Cardiac muscle cell (in vitro differentiated cells and primary cell): ENCODE measurements around the gene UPB1. TPM values are rescaled to one million over a fixed set of nuclear protein-coding genes. Genes with fewer than 3 reads are reported as not detected.
A peak's percentile ranks its signal among the peaks of the same experiment; 100 is the strongest.
"Not testable (repeated sequence)": the region's sequence is repeated elsewhere in the genome, so short reads cannot be mapped to it uniquely, and the experiment has no call there.

Experiments
- DNase-seq, 2 donors: peaks; one replicate each; pipeline versions ENCODE4 v3.0.0 to v3.0.0-alpha.2; 2010 to 2017; ENCODE audit warnings: low read depth in 1 of 2, low spot score in 1 of 2
- H3K27ac ChIP-seq: fragments of 200-600 bp; sonication (generic); 2 replicates; pipeline ENCODE4 v1.5.1; 2016
- H3K27me3 ChIP-seq: fragments of 200-600 bp; sonication (generic); 2 replicates; pipeline ENCODE4 v1.6.0; 2016; ENCODE audit warnings: control low read depth
- H3K36me3 ChIP-seq: fragments of 200-600 bp; sonication (generic); 2 replicates; pipeline ENCODE4 v1.5.1; 2016; ENCODE audit warnings: control low read depth
- H3K4me1 ChIP-seq: fragments of 200-600 bp; sonication (generic); 2 replicates; pipeline ENCODE4 v1.8.1; 2017; ENCODE audit warnings: low read depth, mild to moderate bottlenecking, mixed run types
- H3K4me3 ChIP-seq: fragments of 200-600 bp; sonication (generic); 2 replicates; pipeline ENCODE4 v1.5.1; 2016; ENCODE audit warnings: mild to moderate bottlenecking
- H3K9me3 ChIP-seq: fragments of 200-600 bp; sonication (generic); 2 replicates; pipeline ENCODE4 v1.5.1; 2017; ENCODE audit warnings: low read depth, mild to moderate bottlenecking, control low read depth
- CTCF ChIP-seq: IDR thresholded peaks from 2 replicates; pipeline ENCODE4 v1.5.1; 2012; ENCODE audit warnings: low read depth, mild to moderate bottlenecking, low read length
- polyA plus RNA-seq: library from polyadenylated mRNA; unstranded; fragments of >200 nt; fragmentation: Nextera tagmentation; extraction: Ambion mirVana; gene quantifications from 2 replicates; pipeline ENCODE4 v1.2.1, GENCODE V29; 2016
- total RNA-seq: library from RNA; depleted of rRNA; stranded (reverse); fragments of >200 nt; gene quantifications from 2 replicates; pipeline ENCODE4 v1.2.3, GENCODE V29; 2016

The UPB1 gene
- total and polyA plus RNA-seq, 2 experiments from 2014 or later, result 1.6 to 4.0 TPM

DNA sequence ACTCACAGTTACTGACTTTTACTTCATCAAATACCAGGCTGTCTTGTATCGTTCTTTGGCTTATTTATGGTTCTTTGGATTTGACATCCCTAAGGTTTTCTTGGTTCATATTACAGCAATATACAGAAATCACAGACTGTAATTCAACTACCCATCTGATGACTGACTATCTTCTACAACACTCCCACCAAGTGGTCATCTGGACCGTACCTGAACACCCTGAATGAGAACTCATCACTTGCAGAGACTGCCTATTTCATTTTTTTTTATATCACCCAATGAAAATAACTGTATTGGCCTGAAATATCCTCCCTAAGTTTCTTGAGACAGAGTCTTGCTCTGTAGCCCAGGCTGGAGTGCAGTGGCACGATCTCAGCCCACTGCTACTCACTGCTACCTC lies 9.5 kb upstream of the UPB1 start:
- Histone ChIP-seq H3K27ac (no peak overlapping the region), H3K4me1 (peaks cover 13% of the 10 kb centered on the region), H3K27me3 (no peaks in the 10 kb centered on the region), H3K4me3 (no peak overlapping the region), H3K9me3 (no peaks in the 10 kb centered on the region), H3K36me3 (no peaks in the 10 kb centered on the region)
- DNase-seq, result no peak
- TF ChIP-seq CTCF, result no peak

GRCh38 chr22:24486501-24486921 lies 8.6 kb upstream of the UPB1 start:
- no peaks in the 10 kb centered on the region for H3K9me3 ChIP-seq
- peaks cover 13% of the 10 kb centered on the region for H3K4me1 ChIP-seq
- no peak overlapping the region for H3K27ac ChIP-seq
- H3K36me3 ChIP-seq, result no peaks in the 10 kb centered on the region
- DNase-seq, result peak in 1 of 2 donors; percentile 63
- H3K4me3 ChIP-seq, result no peak overlapping the region
- H3K27me3 ChIP-seq, result no peaks in the 10 kb centered on the region
- TF ChIP-seq CTCF, result no peak

DNA sequence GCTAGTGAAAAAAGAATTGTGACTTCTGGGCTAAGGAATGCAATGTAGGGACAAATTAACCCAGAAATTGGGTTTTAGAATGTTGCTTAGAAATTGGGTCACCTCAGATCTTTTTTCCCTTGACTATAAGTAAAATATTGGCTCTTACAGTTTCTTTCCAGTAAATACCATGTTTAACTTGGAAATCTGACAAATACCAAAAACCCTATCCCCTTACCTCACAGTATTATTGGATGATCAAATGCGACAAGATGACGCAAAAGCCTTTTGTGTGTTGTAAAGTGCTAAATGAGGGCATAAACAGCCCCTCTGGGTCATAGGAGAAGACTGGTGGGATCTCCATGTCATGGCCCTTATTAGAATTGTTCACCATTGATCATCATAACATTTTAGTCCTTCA lies 6.1 kb upstream of the UPB1 start:
- no peak for TF ChIP-seq CTCF
- H3K27ac ChIP-seq, result no peak overlapping the region
- no peak for DNase-seq

DNA sequence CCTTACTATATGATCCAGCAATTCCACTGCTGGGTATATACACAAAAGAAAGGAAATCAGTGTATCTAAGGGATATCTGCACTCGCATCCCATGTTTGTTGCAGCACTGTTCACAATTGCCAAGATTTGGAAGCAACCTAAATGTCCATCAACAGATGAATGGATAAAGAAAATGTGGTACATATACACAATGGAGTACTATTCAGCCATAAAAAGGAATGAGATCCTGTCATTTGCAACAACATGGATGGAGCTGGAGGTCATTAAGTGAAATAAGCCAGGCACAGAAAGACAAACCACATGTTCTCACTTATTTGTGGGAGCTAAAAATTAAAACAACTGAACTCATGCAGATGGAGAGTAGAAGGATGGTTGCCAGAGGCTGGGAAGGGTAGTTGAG lies 5.7 kb upstream of the UPB1 start:
- H3K4me3 ChIP-seq, DNase-seq, H3K27ac ChIP-seq, H3K27me3 ChIP-seq, H3K9me3 ChIP-seq, H3K36me3 ChIP-seq: not testable (repeated sequence)
- peaks cover 12% of the 10 kb centered on the region for H3K4me1 ChIP-seq

More for the DNA sequence above, 6.1 kb upstream of the UPB1 start:
- no peaks in the 10 kb centered on the region for H3K27me3 ChIP-seq
- no peak overlapping the region for H3K4me3 ChIP-seq
- H3K36me3 ChIP-seq, result no peaks in the 10 kb centered on the region
- no peaks in the 10 kb centered on the region for H3K9me3 ChIP-seq
- H3K4me1 ChIP-seq, result peaks cover 12% of the 10 kb centered on the region

DNA sequence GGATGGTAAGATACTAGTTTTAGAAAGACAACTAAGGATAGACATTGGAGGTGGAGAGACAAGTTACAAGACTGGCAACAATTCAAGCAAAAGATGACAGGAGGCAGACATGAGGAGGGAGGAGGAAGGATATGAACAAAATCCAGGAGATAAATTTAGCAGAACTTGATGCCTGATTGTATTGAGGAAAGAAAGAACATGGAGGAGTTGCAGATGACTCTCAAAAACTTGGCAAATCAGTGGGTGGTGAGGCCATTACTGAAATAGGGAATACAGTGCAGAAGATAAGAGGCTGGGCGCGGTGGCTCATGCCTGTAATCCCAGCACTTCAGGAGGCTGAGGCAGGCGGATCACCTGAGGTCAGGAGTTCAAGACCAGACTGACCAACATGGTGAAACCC lies 2.7 kb upstream of the UPB1 start:
- DNase-seq, result no peak
- H3K27me3 ChIP-seq, result peaks cover 9% of the 10 kb centered on the region
- H3K9me3 ChIP-seq, result no peaks in the 10 kb centered on the region
- no peaks in the 10 kb centered on the region for H3K36me3 ChIP-seq
- no peak overlapping the region for H3K27ac ChIP-seq
- no peak for TF ChIP-seq CTCF
- no peak overlapping the region for H3K4me3 ChIP-seq
- peaks cover 12% of the 10 kb centered on the region for H3K4me1 ChIP-seq

GRCh38 chr22:24494167-24494527 lies 985 bp upstream of the UPB1 start:
- DNase-seq, result no peak
- no peak for TF ChIP-seq CTCF
- no peak overlapping the region for H3K27ac ChIP-seq
- no peaks in the 10 kb centered on the region for H3K9me3 ChIP-seq
- no peaks in the 10 kb centered on the region for H3K36me3 ChIP-seq
- H3K27me3 ChIP-seq, result peaks cover 9% of the 10 kb centered on the region
- no peak overlapping the region for H3K4me3 ChIP-seq
- H3K4me1 ChIP-seq, result peaks cover 16% of the 10 kb centered on the region
